SK-N-SH (cell line): ENCODE measurements around the gene GAP43. TPM values are rescaled to one million over a fixed set of nuclear protein-coding genes. Genes with fewer than 3 reads are reported as not detected.

Source experiments
- CTCF ChIA-PET: fragments of 300-600, 350-600 bp; formaldehyde crosslinking; extraction: SDS; loops from one replicate; lab custom pipeline; 2021; lab: Yijun Ruan, JAX
- POLR2A ChIA-PET: fragments of 350-600 bp; sonication (Branson Sonifier 250); formaldehyde crosslinking; extraction: SDS; loops from one replicate; lab custom pipeline; 2020; ENCODE audit warnings: antibody characterized with exemption, inconsistent platforms; lab: Yijun Ruan, JAX
- DNase-seq: peaks from one replicate; pipeline ENCODE4 v3.0.0; 2012
- H2AFZ ChIP-seq: fragments of 200-600 bp; sonication (generic); 2 replicates; pipeline ENCODE4 v1.8.1; 2016; ENCODE audit warnings: antibody characterized with exemption, mild to moderate bottlenecking, low read depth
- H3F3A ChIP-seq: fragments of 200-600 bp; sonication (generic); replicated peaks from 2 replicates; pipeline ENCODE3; 2016; ENCODE audit warnings: antibody characterized with exemption, mild to moderate bottlenecking; ENCODE audit not compliant: insufficient read depth
- H3K27ac ChIP-seq, 2 experiments: fragments of 200-500 bp in 1 of 2; fragments of 200-600 bp in 1 of 2; sonication (Bioruptor generic) in 1 of 2; sonication (generic), shearing (Covaris generic) in 1 of 2; 2 replicates each; pipeline versions ENCODE4 v1.5.1 to v1.6.1; 2014 to 2016; ENCODE audit warnings: low read depth in 2 of 2, inconsistent platforms in 1 of 2, low read length in 1 of 2, mild to moderate bottlenecking in 1 of 2, mixed read lengths in 1 of 2
- H3K27me3 ChIP-seq: fragments of 200-600 bp; sonication (generic), shearing (Covaris generic); 2 replicates; pipeline ENCODE4 v1.6.1; 2016; ENCODE audit warnings: mixed run types; ENCODE audit not compliant: insufficient read depth
- H3K36me3 ChIP-seq, 2 experiments: fragments of 200-500 bp in 1 of 2; fragments of 200-600 bp in 1 of 2; sonication (Bioruptor generic) in 1 of 2; sonication (generic) in 1 of 2; replicated peaks in 1 of 2; 2 replicates each; pipeline versions ENCODE3 to v1.5.1; 2014 to 2016; ENCODE audit warnings: low read length in 1 of 2, mild to moderate bottlenecking in 1 of 2; ENCODE audit not compliant: insufficient read depth in 2 of 2, control insufficient read depth in 1 of 2
- H3K4me1 ChIP-seq, 2 experiments: fragments of 200-500 bp in 1 of 2; fragments of 200-600 bp in 1 of 2; sonication (Bioruptor generic) in 1 of 2; sonication (generic), shearing (Covaris generic) in 1 of 2; 2 replicates each; pipeline versions ENCODE4 v1.5.1 to v1.6.1; 2014 to 2016; ENCODE audit warnings: low read depth in 1 of 2, low read length in 1 of 2, mixed run types in 1 of 2; ENCODE audit not compliant: insufficient read depth in 2 of 2, control insufficient read depth in 1 of 2
- H3K4me2 ChIP-seq: fragments of 200-600 bp; sonication (generic), shearing (Covaris generic); 2 replicates; pipeline ENCODE4 v1.6.1; 2017; ENCODE audit warnings: mixed run types
- H3K4me3 ChIP-seq, 2 experiments: fragments of 200-500 bp in 1 of 2; fragments of 200-600 bp in 1 of 2; sonication (Bioruptor generic) in 1 of 2; sonication (generic), shearing (Covaris generic) in 1 of 2; 2 replicates each; pipeline versions ENCODE4 v1.5.1 to v1.8.1; 2014 to 2016; ENCODE audit warnings: low read depth in 2 of 2, inconsistent platforms in 1 of 2, low read length in 1 of 2, mild to moderate bottlenecking in 1 of 2, mixed read lengths in 1 of 2, moderate library complexity in 1 of 2
- H3K79me2 ChIP-seq: fragments of 200-600 bp; sonication (generic); 2 replicates; pipeline ENCODE4 v1.8.1; 2017; ENCODE audit warnings: mild to moderate bottlenecking; ENCODE audit not compliant: insufficient read depth
- H3K9ac ChIP-seq: fragments of 200-600 bp; sonication (generic); 2 replicates; pipeline ENCODE4 v1.6.1; 2017; ENCODE audit warnings: mixed run types
- H3K9me2 ChIP-seq: fragments of 200-600 bp; sonication (generic); 2 replicates; pipeline ENCODE4 v1.6.1; 2017; ENCODE audit warnings: mixed run types
- H3K9me3 ChIP-seq: fragments of 200-600 bp; sonication (generic); 2 replicates; pipeline ENCODE4 v1.6.1; 2017; ENCODE audit warnings: mixed run types, mild to moderate bottlenecking, moderate library complexity
- H4K20me1 ChIP-seq: fragments of 200-600 bp; sonication (generic); 2 replicates; pipeline ENCODE4 v1.6.1; 2017; ENCODE audit warnings: mild to moderate bottlenecking, mixed run types; ENCODE audit not compliant: insufficient read depth
- CHD2 ChIP-seq: fragments of 150-350 bp; IDR thresholded peaks from 2 replicates; pipeline ENCODE4 v1.6.1; 2018; ENCODE audit warnings: low read length; ENCODE audit not compliant: partially characterized antibody
- CTCF ChIP-seq: fragments of 200-600 bp; sonication (generic); IDR thresholded peaks from 2 replicates; pipeline ENCODE4 v1.6.1; 2017; ENCODE audit warnings: antibody characterized with exemption, mild to moderate bottlenecking, moderate library complexity
- ELF1 ChIP-seq: IDR thresholded peaks from 2 replicates; pipeline ENCODE4 v1.4.0; 2012
- FOSL2 ChIP-seq: IDR thresholded peaks from 2 replicates; pipeline ENCODE4 v1.4.0; 2012; ENCODE audit warnings: low read depth, mild to moderate bottlenecking, moderate library complexity, borderline replicate concordance
- FOXJ3 ChIP-seq: sonication (generic); formaldehyde crosslinking; IDR thresholded peaks from 2 replicates; pipeline ENCODE4 v1.5.1; 2020; ENCODE audit warnings: mild to moderate bottlenecking, missing genetic modification reagents
- FOXM1 ChIP-seq: IDR thresholded peaks from 2 replicates; pipeline ENCODE4 v1.4.0; 2012; ENCODE audit warnings: low read depth, mild to moderate bottlenecking
- GATA2 ChIP-seq: sonication (generic); formaldehyde crosslinking; IDR thresholded peaks from 2 replicates; pipeline ENCODE4 v1.5.0; 2020; ENCODE audit warnings: mild to moderate bottlenecking, missing genetic modification reagents
- IRF3 ChIP-seq: fragments of 150-350 bp; IDR thresholded peaks from 2 replicates; pipeline ENCODE4 v1.6.1; 2016; ENCODE audit warnings: mild to moderate bottlenecking, low read depth, low read length
- JUND ChIP-seq: IDR thresholded peaks from 2 replicates; pipeline ENCODE4 v1.4.0; 2012
- MAX ChIP-seq: IDR thresholded peaks from 2 replicates; pipeline ENCODE4 v1.4.0; 2012; ENCODE audit warnings: low read depth
- MEF2A ChIP-seq: IDR thresholded peaks from 2 replicates; pipeline ENCODE4 v1.4.0; 2012; ENCODE audit warnings: low read depth, borderline replicate concordance
- NFIC ChIP-seq: IDR thresholded peaks from 2 replicates; pipeline ENCODE4 v1.4.0; 2012; ENCODE audit warnings: borderline replicate concordance
- PBX3 ChIP-seq: IDR thresholded peaks from 2 replicates; pipeline ENCODE4; 2012
- POLR2AphosphoS5 ChIP-seq: IDR thresholded peaks from 2 replicates; pipeline ENCODE4 v1.6.1; 2012; ENCODE audit warnings: low read depth, low read length
- RAD21 ChIP-seq: IDR thresholded peaks from 2 replicates; pipeline ENCODE4 v1.6.1; 2012; ENCODE audit warnings: mild to moderate bottlenecking, low read length
- RFX5 ChIP-seq: IDR thresholded peaks from 2 replicates; pipeline ENCODE4 v1.6.1; 2012; ENCODE audit warnings: mild to moderate bottlenecking, improper control_type of control experiment, low read length
- SMC3 ChIP-seq: IDR thresholded peaks from 2 replicates; pipeline ENCODE4 v1.6.1; 2012; ENCODE audit warnings: low read depth, low read length, improper control_type of control experiment
- TAF1 ChIP-seq: IDR thresholded peaks from 2 replicates; pipeline ENCODE4 v1.6.1; 2012; ENCODE audit warnings: low read depth, mild to moderate bottlenecking, low read length, moderate library complexity, borderline replicate concordance
- TCF12 ChIP-seq: IDR thresholded peaks from 2 replicates; pipeline ENCODE4 v1.4.0; 2012
- TEAD4 ChIP-seq: IDR thresholded peaks from 2 replicates; pipeline ENCODE4 v1.4.0; 2012; ENCODE audit warnings: mild to moderate bottlenecking, borderline replicate concordance; ENCODE audit not compliant: insufficient read depth
- USF2 ChIP-seq: fragments of 150-350 bp; IDR thresholded peaks from 2 replicates; pipeline ENCODE4 v1.6.1; 2017; ENCODE audit warnings: antibody characterized with exemption, low read length, low read depth, borderline replicate concordance
- WGBS: methylation state at CpG from one replicate; pipeline ENCODE4 v1.1.6; 2017; ENCODE audit warnings: low lambda C conversion rate; 5-methylcytosine and 5-hydroxymethylcytosine counted together
- polyA plus RNA-seq, 3 experiments: library from polyadenylated mRNA; depleted of rRNA; stranded (reverse); fragments of >200 nt; gene quantifications; 2 replicates each; pipeline ENCODE4 v1.2.3, GENCODE V29; 2012

The GAP43 gene
- polyA plus RNA-seq, 1 of the 3 experiments (the other 2 are of a cell fraction): 14.0 TPM

- TF ChIP-seq PBX3 (no peak), FOSL2 (no peak), ELF1 (no peak), SMC3 (no peak), JUND (no peak)
Measured at GRCh38 chr3:115651087-115651486, 27.8 kb downstream of the GAP43 start (continued).

- TF ChIP-seq IRF3: no peak
- no peak for TF ChIP-seq RAD21
- TF ChIP-seq FOXJ3 (CRISPR knock-in tag): no peak
- no peak for TF ChIP-seq TEAD4
- no peak for TF ChIP-seq GATA2
- TF ChIP-seq CTCF: no peak
- no peak for TF ChIP-seq POLR2AphosphoS5
- TF ChIP-seq TAF1: no peak
- no peak for TF ChIP-seq USF2
- TF ChIP-seq NFIC: no peak
- TF ChIP-seq MEF2A: no peak
- no peak for TF ChIP-seq FOSL2
- TF ChIP-seq MAX: no peak
- no peak for TF ChIP-seq RFX5
- no peak for TF ChIP-seq TCF12
- TF ChIP-seq CHD2: no peak
- no peak for TF ChIP-seq FOXM1
- no peak for TF ChIP-seq JUND
- WGBS: 92% methylated on average over 2 of the region's 2 CpGs
- Histone ChIP-seq H3K9me2 (no peaks in the 10 kb centered on the region), H3K4me3 (no peak overlapping the region), H2AFZ (no peak overlapping the region), H3K9ac (no peak overlapping the region), H3K27me3 (no peaks in the 10 kb centered on the region), H3K4me1 (peaks cover 0 to 3% of the 10 kb centered on the region in 2 experiments; a peak in 2 of 4 replicates), H3K36me3 (no peaks in the 10 kb centered on the region), H4K20me1 (no peaks in the 10 kb centered on the region), H3K79me2 (no peaks in the 10 kb centered on the region), H3K27ac (no peak overlapping the region), H3K4me2 (no peak overlapping the region), H3K9me3 (no peaks in the 10 kb centered on the region), H3F3A (no peaks in the 10 kb centered on the region)
- ChIA-PET POLR2A (no interaction called here), CTCF (interaction anchor here (0.6 kb wide), 1 partner anchor 434 kb away, joined by 3 read pairs; no protein-coding TSS in a partner anchor)
- no peak for DNase-seq
Measured at GRCh38 chr3:115651599-115651998, 28.3 kb downstream of the GAP43 start.
